Gastroesophageal sphincter (tissue), 4 donors: ENCODE results near the gene ARMS2. TPM values are rescaled to one million over a fixed set of nuclear protein-coding genes. Genes with fewer than 3 reads are reported as not detected.

ENCODE experiments used
- ATAC-seq: fragments of 150-250 bp; one replicate; pipeline ENCODE4 v1.9.1; 2016; ENCODE audit warnings: mild to moderate bottlenecking, moderate library complexity
- H3K27ac ChIP-seq, 4 donors: fragments of 200-600 bp; sonication (generic) in 3 of 4; 1 replicate in 3 of 4; 2 replicates in 1 of 4; pipeline ENCODE4 v1.5.1; 2016 to 2019
- H3K27me3 ChIP-seq: fragments of 200-600 bp; sonication (generic); one replicate; pipeline ENCODE4 v1.5.1; 2019
- H3K36me3 ChIP-seq, 2 donors: fragments of 200-600 bp; sonication (generic); one replicate each; pipeline ENCODE4 v1.5.1; 2019; ENCODE audit warnings: control low read depth in 1 of 2
- H3K4me1 ChIP-seq, 3 donors: fragments of 200-600 bp; sonication (generic); 1 replicate in 2 of 3; 2 replicates in 1 of 3; pipeline ENCODE4 v1.5.1; 2016 to 2019; ENCODE audit warnings: control low read depth in 2 of 3
- H3K4me3 ChIP-seq, 2 donors: fragments of 200-600 bp; sonication (generic); one replicate each; pipeline ENCODE4 v1.5.1; 2019; ENCODE audit warnings: mild to moderate bottlenecking in 1 of 2, moderate library complexity in 1 of 2
- H3K9me3 ChIP-seq, 3 donors: fragments of 200-600 bp; sonication (generic); one replicate each; pipeline ENCODE4 v1.5.1; 2017 to 2019; ENCODE audit warnings: control low read depth in 2 of 3
- CTCF ChIP-seq, 4 experiments: fragments of 200-600 bp in 2 of 4; fragments of 450-650 bp in 2 of 4; sonication (generic) in 1 of 4; IDR thresholded peaks; one replicate each; pipeline ENCODE4 v1.5.1; 2017 to 2019; ENCODE audit warnings: antibody characterized with exemption in 4 of 4, mild to moderate bottlenecking in 2 of 4, moderate library complexity in 2 of 4
- EP300 ChIP-seq: sonication (generic); formaldehyde crosslinking; IDR thresholded peaks from one replicate; pipeline ENCODE4 v1.6.1; 2017; ENCODE audit warnings: antibody characterized with exemption, mild to moderate bottlenecking
- POLR2A ChIP-seq, 2 donors: fragments of 450-650 bp; IDR thresholded peaks; one replicate each; pipeline ENCODE4 v1.6.1; 2017; ENCODE audit warnings: antibody characterized with exemption in 2 of 2, mild to moderate bottlenecking in 2 of 2, moderate library complexity in 1 of 2
- POLR2AphosphoS5 ChIP-seq: sonication (generic); formaldehyde crosslinking; IDR thresholded peaks from one replicate; pipeline ENCODE4 v1.6.1; 2017; ENCODE audit warnings: antibody characterized with exemption
- WGBS, 2 donors: methylation state at CpG; one replicate each; pipeline ENCODE4 v1.1.5; 2018; ENCODE audit warnings: low coverage in 1 of 2; 5-methylcytosine and 5-hydroxymethylcytosine counted together
- total RNA-seq, 4 donors: library from RNA; depleted of rRNA; stranded (reverse); fragments of >200 nt; gene quantifications; one replicate each; pipeline ENCODE4 v1.1.0, GENCODE V29; 2016

ARMS2 gene
- total RNA-seq, 4 donors from 2014 or later = not detected

GRCh38 chr10:122481296-122482056 is 27.0 kb downstream of the ARMS2 start:
- Histone ChIP-seq H3K36me3 (no peaks in the 10 kb centered on the region), H3K9me3 (no peaks in the 10 kb centered on the region), H3K4me1 (peaks cover 8 to 50% (median 15%) of the 10 kb centered on the region in 3 donors), H3K4me3 (no peak overlapping the region), H3K27me3 (no peaks in the 10 kb centered on the region), H3K27ac (no peak overlapping the region)
- ATAC-seq = no peak
- TF ChIP-seq CTCF (IDR thresholded peaks at IDR 0.05) (no peak), EP300 (no peak), POLR2AphosphoS5 (no peak), POLR2A (IDR thresholded peaks at IDR 0.05) (no peak)
- WGBS, 2 donors = 83 to 100% methylated on average over 2 of the region's 6 CpGs

GRCh38 chr10:122484276-122485060 is 30.0 kb downstream of the ARMS2 start:
- no peak for ATAC-seq
- Histone ChIP-seq H3K36me3 (peaks cover 0 to 3% of the 10 kb centered on the region in 2 donors), H3K27ac (peak overlapping the region in 1 of 4 donors; percentile 21), H3K4me1 (peaks cover 8 to 50% (median 15%) of the 10 kb centered on the region in 3 donors), H3K9me3 (no peaks in the 10 kb centered on the region), H3K4me3 (no peak overlapping the region), H3K27me3 (no peaks in the 10 kb centered on the region)
- WGBS, 2 donors = 91 to 100% methylated on average over 7 to 8 of the region's 11 CpGs
- TF ChIP-seq POLR2A (IDR thresholded peaks at IDR 0.05) (no peak), POLR2AphosphoS5 (no peak), EP300 (no peak), CTCF (IDR thresholded peaks at IDR 0.05) (no peak)

GRCh38 chr10:122485670-122486069 is 31.2 kb downstream of the ARMS2 start:
- 10 to 36% methylated on average over 3 to 5 of the region's 5 CpGs for WGBS, 2 donors
- TF ChIP-seq POLR2AphosphoS5 (peak; percentile 87), CTCF (IDR thresholded peaks at IDR 0.05) (no peak)

GRCh38 chr10:122486406-122487080 is 32.1 kb downstream of the ARMS2 start:
- Histone ChIP-seq H3K4me3 (no peak overlapping the region), H3K27me3 (no peaks in the 10 kb centered on the region), H3K27ac (peak overlapping the region in 2 of 4 donors; percentile 56 to 73), H3K4me1 (peaks cover 8 to 46% (median 15%) of the 10 kb centered on the region in 3 donors), H3K9me3 (no peaks in the 10 kb centered on the region), H3K36me3 (peaks cover 0 to 23% of the 10 kb centered on the region in 2 donors)
- TF ChIP-seq POLR2AphosphoS5 = no peak
- TF ChIP-seq CTCF (IDR thresholded peaks at IDR 0.05) = no peak
- no peak for TF ChIP-seq POLR2A (IDR thresholded peaks at IDR 0.05)
- no peak for TF ChIP-seq EP300
- WGBS, 2 donors = 30 to 78% methylated on average over 2 to 8 of the region's 9 CpGs
- ATAC-seq = no peak

More at GRCh38 chr10:122485670-122486069, 31.2 kb downstream of the ARMS2 start:
- Histone ChIP-seq H3K36me3 (peaks cover 0 to 15% of the 10 kb centered on the region in 2 donors), H3K4me3 (no peak overlapping the region), H3K4me1 (peaks cover 8 to 38% (median 15%) of the 10 kb centered on the region in 3 donors), H3K27ac (peak overlapping the region in 2 of 4 donors; percentile 5 to 48), H3K9me3 (no peaks in the 10 kb centered on the region), H3K27me3 (no peaks in the 10 kb centered on the region)
- peak; percentile 35 for ATAC-seq
